ENCODE measurements around the gene NR2C2. TPM values are rescaled to one million over a fixed set of nuclear protein-coding genes. Genes with fewer than 3 reads are reported as not detected.

The NR2C2 gene
- total RNA-seq, 1 donor = 34.0 TPM

DNA sequence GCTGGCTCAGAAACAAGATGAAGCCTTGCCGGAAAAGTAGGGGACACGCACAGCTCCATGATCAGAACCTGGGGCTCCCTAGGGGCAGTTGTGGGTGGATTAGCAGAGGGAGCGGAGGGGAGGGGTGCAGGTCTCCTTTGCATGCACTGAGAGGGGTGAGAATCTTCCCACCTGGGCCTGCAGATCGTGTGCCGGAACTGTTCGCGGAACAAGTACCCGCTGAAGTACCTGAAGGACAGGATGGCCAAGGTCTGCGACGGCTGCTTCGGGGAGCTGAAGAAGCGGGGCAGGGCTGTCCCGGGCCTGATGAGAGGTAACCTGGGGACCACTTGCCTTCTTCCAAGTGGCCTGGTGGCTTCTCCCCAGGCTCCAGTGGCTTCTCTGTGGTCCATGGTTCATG, 24.5 kb upstream of the NR2C2 start:
- Histone ChIP-seq H3K27ac (ENCODE audit: low read depth, low read length) (no peak overlapping the region), H3K4me1 (ENCODE audit: insufficient read depth, low read length) (no peaks in the 10 kb centered on the region), H4K20me1 (ENCODE audit: insufficient read depth, low read length) (no peaks in the 10 kb centered on the region), H3K27me3 (ENCODE audit: insufficient read depth, low read length) (no peaks in the 10 kb centered on the region), H2AFZ (ENCODE audit: low read length) (no peak overlapping the region), H3K36me3 (ENCODE audit: insufficient read depth, low read length) (no peaks in the 10 kb centered on the region), H3K4me2 (ENCODE audit: insufficient read depth, low read length) (no peak overlapping the region), H3K4me3 (ENCODE audit: insufficient read depth, low read length) (no peak overlapping the region), H3K9me3 (ENCODE audit: low read depth, low read length) (no peaks in the 10 kb centered on the region), H3K79me2 (ENCODE audit: insufficient read depth, low read length) (no peaks in the 10 kb centered on the region)
- DNase-seq (ENCODE audit: insufficient read length, low spot score, missing footprints) = no peak
- TF ChIP-seq, protein P1, sequence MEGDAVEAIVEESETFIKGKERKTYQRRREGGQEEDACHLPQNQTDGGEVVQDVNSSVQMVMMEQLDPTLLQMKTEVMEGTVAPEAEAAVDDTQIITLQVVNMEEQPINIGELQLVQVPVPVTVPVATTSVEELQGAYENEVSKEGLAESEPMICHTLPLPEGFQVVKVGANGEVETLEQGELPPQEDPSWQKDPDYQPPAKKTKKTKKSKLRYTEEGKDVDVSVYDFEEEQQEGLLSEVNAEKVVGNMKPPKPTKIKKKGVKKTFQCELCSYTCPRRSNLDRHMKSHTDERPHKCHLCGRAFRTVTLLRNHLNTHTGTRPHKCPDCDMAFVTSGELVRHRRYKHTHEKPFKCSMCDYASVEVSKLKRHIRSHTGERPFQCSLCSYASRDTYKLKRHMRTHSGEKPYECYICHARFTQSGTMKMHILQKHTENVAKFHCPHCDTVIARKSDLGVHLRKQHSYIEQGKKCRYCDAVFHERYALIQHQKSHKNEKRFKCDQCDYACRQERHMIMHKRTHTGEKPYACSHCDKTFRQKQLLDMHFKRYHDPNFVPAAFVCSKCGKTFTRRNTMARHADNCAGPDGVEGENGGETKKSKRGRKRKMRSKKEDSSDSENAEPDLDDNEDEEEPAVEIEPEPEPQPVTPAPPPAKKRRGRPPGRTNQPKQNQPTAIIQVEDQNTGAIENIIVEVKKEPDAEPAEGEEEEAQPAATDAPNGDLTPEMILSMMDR (IDR thresholded peaks at IDR 0.05; ENCODE audit: extremely low read depth, low read depth, low read length) = no peak

DNA sequence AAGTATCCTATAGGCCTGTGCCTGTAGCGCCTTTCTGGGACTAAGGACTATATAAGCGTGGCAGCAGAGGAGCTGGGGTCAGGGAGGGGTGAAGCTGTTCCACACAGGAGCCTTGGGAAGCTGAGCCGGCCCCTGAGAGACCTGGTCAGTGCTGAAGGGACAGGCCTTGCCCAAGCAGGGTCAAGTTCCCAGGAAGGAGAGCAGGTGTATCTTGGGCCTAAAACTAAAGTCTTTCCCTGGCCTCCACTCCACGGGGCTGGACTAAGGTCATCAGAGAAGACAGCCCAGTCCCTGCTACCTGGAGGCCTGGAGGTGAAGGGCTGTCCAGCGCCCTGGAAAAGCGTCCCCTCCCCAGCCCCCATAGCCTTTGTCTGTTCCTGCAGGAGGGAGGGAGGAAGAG, 23.9 kb upstream of the NR2C2 start:
- no peak overlapping the region for H2AFZ ChIP-seq (ENCODE audit: low read length)
- TF ChIP-seq, protein P1 (IDR thresholded peaks at IDR 0.05; ENCODE audit: extremely low read depth, low read depth, low read length) = no peak
- no peak for DNase-seq (ENCODE audit: insufficient read length, low spot score, missing footprints)
- H4K20me1 ChIP-seq (ENCODE audit: insufficient read depth, low read length) = no peaks in the 10 kb centered on the region
- H3K27ac ChIP-seq (ENCODE audit: low read depth, low read length) = no peak overlapping the region
- no peak overlapping the region for H3K4me3 ChIP-seq (ENCODE audit: insufficient read depth, low read length)
- H3K27me3 ChIP-seq (ENCODE audit: insufficient read depth, low read length) = no peaks in the 10 kb centered on the region
- no peaks in the 10 kb centered on the region for H3K36me3 ChIP-seq (ENCODE audit: insufficient read depth, low read length)
- H3K4me2 ChIP-seq (ENCODE audit: insufficient read depth, low read length) = no peak overlapping the region
- H3K9me3 ChIP-seq (ENCODE audit: low read depth, low read length) = no peaks in the 10 kb centered on the region
- no peaks in the 10 kb centered on the region for H3K79me2 ChIP-seq (ENCODE audit: insufficient read depth, low read length)
- no peaks in the 10 kb centered on the region for H3K4me1 ChIP-seq (ENCODE audit: insufficient read depth, low read length)

DNA sequence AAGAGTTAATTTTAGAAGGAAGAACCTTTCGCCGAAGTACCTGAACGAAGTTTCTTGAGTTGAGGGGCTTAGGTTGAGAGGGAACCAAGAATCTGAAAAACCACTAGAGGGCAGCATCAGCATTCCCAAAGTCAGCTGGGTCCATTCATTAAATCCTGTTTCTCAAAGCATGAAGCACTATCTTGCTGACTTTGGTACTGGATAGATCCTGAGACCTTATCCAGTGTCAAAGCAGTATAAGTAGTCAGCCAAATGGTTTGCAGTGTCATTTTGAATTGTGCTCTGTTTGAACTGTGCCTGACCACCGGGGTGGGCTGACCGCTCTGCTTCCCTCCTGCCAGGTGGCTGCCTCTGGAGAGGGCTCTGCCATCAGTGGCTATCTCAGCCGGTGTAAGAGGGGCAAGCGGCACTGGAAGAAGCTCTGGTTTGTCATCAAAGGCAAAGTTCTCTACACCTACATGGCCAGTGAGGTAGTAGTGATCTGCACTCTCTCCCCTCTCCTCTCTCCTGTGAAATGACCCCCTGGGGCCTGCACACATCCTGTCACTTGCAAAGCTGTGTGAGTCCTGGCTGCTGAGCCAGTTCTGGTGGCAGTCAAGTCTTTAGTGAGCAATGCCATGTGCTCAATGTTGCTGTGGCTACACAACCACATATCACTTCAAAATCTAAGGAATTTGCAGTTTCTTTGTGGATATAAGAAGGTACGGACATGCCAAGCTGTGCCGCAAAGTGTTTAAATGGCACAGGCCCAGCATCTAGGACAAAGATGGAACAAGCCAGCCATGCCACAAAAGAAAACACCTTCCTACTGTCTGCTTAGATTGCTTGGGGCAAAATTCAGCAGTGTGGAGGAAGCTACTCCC, 21.4 kb upstream of the NR2C2 start:
- Histone ChIP-seq H3K9me3 (ENCODE audit: low read depth, low read length) (no peaks in the 10 kb centered on the region), H4K20me1 (ENCODE audit: insufficient read depth, low read length) (no peaks in the 10 kb centered on the region), H3K79me2 (ENCODE audit: insufficient read depth, low read length) (no peaks in the 10 kb centered on the region), H3K4me2 (ENCODE audit: insufficient read depth, low read length) (no peak overlapping the region), H3K27me3 (ENCODE audit: insufficient read depth, low read length) (no peaks in the 10 kb centered on the region), H2AFZ (ENCODE audit: low read length) (no peak overlapping the region), H3K4me3 (ENCODE audit: insufficient read depth, low read length) (no peak overlapping the region), H3K4me1 (ENCODE audit: insufficient read depth, low read length) (no peaks in the 10 kb centered on the region), H3K36me3 (ENCODE audit: insufficient read depth, low read length) (no peaks in the 10 kb centered on the region), H3K27ac (ENCODE audit: low read depth, low read length) (no peak overlapping the region)
- DNase-seq (ENCODE audit: insufficient read length, low spot score, missing footprints) = peak; percentile 83
- TF ChIP-seq, protein P1 (IDR thresholded peaks at IDR 0.05; ENCODE audit: extremely low read depth, low read depth, low read length) = peak; percentile 89

DNA sequence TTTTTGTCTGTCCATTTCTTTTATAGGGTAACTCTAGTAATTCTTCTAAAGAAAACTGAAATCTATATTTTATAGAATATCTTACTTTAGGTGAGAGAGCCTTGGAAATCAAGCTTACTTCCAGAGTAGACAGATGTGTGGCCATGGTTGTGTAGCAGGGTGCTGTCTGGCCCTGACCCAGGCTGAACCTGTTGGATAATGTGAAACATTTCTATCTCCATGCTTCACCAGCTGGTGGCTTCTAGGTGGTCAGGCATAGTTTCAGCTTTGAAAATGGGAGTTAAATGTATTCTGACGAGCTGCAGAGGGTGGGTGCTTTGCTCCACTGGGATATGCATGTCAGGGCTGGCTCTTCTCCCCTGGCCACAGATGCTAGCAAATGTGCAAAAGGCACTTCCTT, 20.8 kb upstream of the NR2C2 start:
- no peaks in the 10 kb centered on the region for H3K9me3 ChIP-seq (ENCODE audit: low read depth, low read length)
- no peaks in the 10 kb centered on the region for H3K36me3 ChIP-seq (ENCODE audit: insufficient read depth, low read length)
- no peak overlapping the region for H3K27ac ChIP-seq (ENCODE audit: low read depth, low read length)
- no peak for DNase-seq (ENCODE audit: insufficient read length, low spot score, missing footprints)
- TF ChIP-seq, protein P1 (IDR thresholded peaks at IDR 0.05; ENCODE audit: extremely low read depth, low read depth, low read length) = no peak
- H4K20me1 ChIP-seq (ENCODE audit: insufficient read depth, low read length) = no peaks in the 10 kb centered on the region
- H3K4me2 ChIP-seq (ENCODE audit: insufficient read depth, low read length) = no peak overlapping the region
- no peaks in the 10 kb centered on the region for H3K27me3 ChIP-seq (ENCODE audit: insufficient read depth, low read length)
- H3K79me2 ChIP-seq (ENCODE audit: insufficient read depth, low read length) = no peaks in the 10 kb centered on the region
- H3K4me3 ChIP-seq (ENCODE audit: insufficient read depth, low read length) = no peak overlapping the region
- H3K4me1 ChIP-seq (ENCODE audit: insufficient read depth, low read length) = no peaks in the 10 kb centered on the region
- no peak overlapping the region for H2AFZ ChIP-seq (ENCODE audit: low read length)

Measured in osteoblast (primary cell).